DND-41 (cell line): ENCODE data around the gene ZBED6.

Source experiments
- EZH2 ChIP-seq: IDR thresholded peaks from 3 replicates; pipeline ENCODE4 v1.6.1; 2012; ENCODE audit warnings: borderline replicate concordance, low read depth, mild to moderate bottlenecking, moderate library complexity, low read length, inconsistent platforms; ENCODE audit not compliant: severe bottlenecking
- TF ChIP-seq, protein P1 (sequence below): IDR thresholded peaks from 2 replicates; pipeline ENCODE4 v1.5.1; 2012; ENCODE audit warnings: borderline replicate concordance, low read length, moderate library complexity, mild to moderate bottlenecking; ENCODE audit not compliant: poor library complexity, severe bottlenecking; ENCODE audit errors: extremely low read depth

GRCh38 chr1:203840208-203840808, 44.9 kb downstream of the ZBED6 start:
- TF ChIP-seq, protein P1, sequence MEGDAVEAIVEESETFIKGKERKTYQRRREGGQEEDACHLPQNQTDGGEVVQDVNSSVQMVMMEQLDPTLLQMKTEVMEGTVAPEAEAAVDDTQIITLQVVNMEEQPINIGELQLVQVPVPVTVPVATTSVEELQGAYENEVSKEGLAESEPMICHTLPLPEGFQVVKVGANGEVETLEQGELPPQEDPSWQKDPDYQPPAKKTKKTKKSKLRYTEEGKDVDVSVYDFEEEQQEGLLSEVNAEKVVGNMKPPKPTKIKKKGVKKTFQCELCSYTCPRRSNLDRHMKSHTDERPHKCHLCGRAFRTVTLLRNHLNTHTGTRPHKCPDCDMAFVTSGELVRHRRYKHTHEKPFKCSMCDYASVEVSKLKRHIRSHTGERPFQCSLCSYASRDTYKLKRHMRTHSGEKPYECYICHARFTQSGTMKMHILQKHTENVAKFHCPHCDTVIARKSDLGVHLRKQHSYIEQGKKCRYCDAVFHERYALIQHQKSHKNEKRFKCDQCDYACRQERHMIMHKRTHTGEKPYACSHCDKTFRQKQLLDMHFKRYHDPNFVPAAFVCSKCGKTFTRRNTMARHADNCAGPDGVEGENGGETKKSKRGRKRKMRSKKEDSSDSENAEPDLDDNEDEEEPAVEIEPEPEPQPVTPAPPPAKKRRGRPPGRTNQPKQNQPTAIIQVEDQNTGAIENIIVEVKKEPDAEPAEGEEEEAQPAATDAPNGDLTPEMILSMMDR = no peak
- TF ChIP-seq EZH2 = no peak
